MV-4-11 (cell line): Measurements from ENCODE around the gene INSYN2B.

ENCODE experiments used
- DNase-seq: peaks from one replicate; lab custom pipeline; 2025; lab: John Stamatoyannopoulos, UW

The INSYN2B gene

GRCh38 chr5:169980418-169981053, at the start of gene INSYN2B:
Gene INSYN2B, minus strand, starts transcription at chr5:169980495. Its CDS starts 96,597 bp downstream, at chr5:169883898.
- DNase-seq = peak; percentile 44

GRCh38 chr5:170028124-170028523, 47.8 kb upstream of the INSYN2B start:
- DNase-seq = no peak

- no peak for DNase-seq
Observed at GRCh38 chr5:170025853-170026252, 45.6 kb upstream of the INSYN2B start.

GRCh38 chr5:170021506-170021905, 41.2 kb upstream of the INSYN2B start:
- DNase-seq = no peak

GRCh38 chr5:170020423-170020822, 40.1 kb upstream of the INSYN2B start:
- no peak for DNase-seq

- DNase-seq = no peak
Observed at GRCh38 chr5:170012622-170013021, 32.3 kb upstream of the INSYN2B start.

- no peak for DNase-seq
Observed at GRCh38 chr5:170011751-170012150, 31.5 kb upstream of the INSYN2B start.

- no peak for DNase-seq
Observed at GRCh38 chr5:170010595-170010994, 30.3 kb upstream of the INSYN2B start.

GRCh38 chr5:170008376-170008775, 28.1 kb upstream of the INSYN2B start:
- DNase-seq = no peak

- DNase-seq = no peak
Observed at GRCh38 chr5:170006021-170006420, 25.7 kb upstream of the INSYN2B start.

- DNase-seq = no peak
Observed at GRCh38 chr5:170000155-170000554, 19.9 kb upstream of the INSYN2B start.

GRCh38 chr5:169999621-170000020, 19.3 kb upstream of the INSYN2B start:
- no peak for DNase-seq

- DNase-seq = peak; percentile 31
Observed at GRCh38 chr5:169997798-169998197, 17.5 kb upstream of the INSYN2B start.

GRCh38 chr5:169993485-169993790, 13.1 kb upstream of the INSYN2B start:
- DNase-seq = no peak

- DNase-seq = no peak
Observed at GRCh38 chr5:169992789-169993484, 12.6 kb upstream of the INSYN2B start.

GRCh38 chr5:169991115-169991869, 11.0 kb upstream of the INSYN2B start:
- no peak for DNase-seq

GRCh38 chr5:169989365-169989764, 9.1 kb upstream of the INSYN2B start:
- no peak for DNase-seq

GRCh38 chr5:169988947-169989346, 8.7 kb upstream of the INSYN2B start:
- no peak for DNase-seq

- DNase-seq = no peak
Observed at GRCh38 chr5:169988206-169988605, 7.9 kb upstream of the INSYN2B start.

- DNase-seq = no peak
Observed at GRCh38 chr5:169979871-169980270, 424 bp downstream of the INSYN2B start.

GRCh38 chr5:169978714-169979113, 1.6 kb downstream of the INSYN2B start:
- no peak for DNase-seq

- DNase-seq = no peak
Observed at GRCh38 chr5:169974121-169974770, 6.0 kb downstream of the INSYN2B start.

- no peak for DNase-seq
Observed at GRCh38 chr5:169973056-169973455, 7.2 kb downstream of the INSYN2B start.
